MCF 10A (cell line): Measurements from ENCODE around the gene SNX24. TPM values are rescaled to one million over a fixed set of nuclear protein-coding genes. Genes with fewer than 3 reads are reported as not detected.
"Not testable (repeated sequence)": the region's sequence is repeated elsewhere in the genome, so short reads cannot be mapped to it uniquely, and the experiment has no call there.

Experiments
- BruUV-seq: library from RNA; stranded (reverse); fragments of 400-500 nt; replicated peaks from 2 replicates; lab custom pipeline; 2021; lab: Mats Ljungman, UMichigan
- CTCF ChIA-PET: fragments of 300-600 bp; sonication (Branson Sonifier 250); formaldehyde crosslinking; extraction: SDS; loops from one replicate; lab custom pipeline; 2021; ENCODE audit warnings: antibody characterized with exemption, inconsistent platforms; lab: Yijun Ruan, JAX
- POLR2A ChIA-PET: fragments of 300-600, 350-650 bp; sonication (Branson Sonifier 250); formaldehyde crosslinking; extraction: SDS; loops from one replicate; lab custom pipeline; 2020; ENCODE audit warnings: antibody characterized with exemption, inconsistent platforms; lab: Yijun Ruan, JAX
- DNase-seq: peaks from one replicate; pipeline ENCODE4 v3.0.0-alpha.2; 2018; ENCODE audit not compliant: unreplicated experiment
- H3K27ac Mint-ChIP-seq: one replicate; pipeline ENCODE4 v1.8.0; 2022; ENCODE audit warnings: mild to moderate bottlenecking, low read depth, mixed read lengths; ENCODE audit not compliant: unreplicated experiment
- H3K27me3 Mint-ChIP-seq: one replicate; pipeline ENCODE4 v1.8.0; 2022; ENCODE audit warnings: mixed read lengths; ENCODE audit not compliant: insufficient read depth, unreplicated experiment
- H3K36me3 Mint-ChIP-seq: one replicate; pipeline ENCODE4 v1.8.0; 2022; ENCODE audit warnings: mild to moderate bottlenecking, moderate library complexity, mixed read lengths; ENCODE audit not compliant: insufficient read depth, unreplicated experiment
- H3K4me1 Mint-ChIP-seq: one replicate; pipeline ENCODE4 v1.8.0; 2022; ENCODE audit warnings: mixed read lengths; ENCODE audit not compliant: insufficient read depth, unreplicated experiment
- H3K4me3 Mint-ChIP-seq: one replicate; pipeline ENCODE4 v1.8.0; 2022; ENCODE audit warnings: mild to moderate bottlenecking, moderate library complexity, mixed read lengths; ENCODE audit not compliant: unreplicated experiment
- H3K9me3 Mint-ChIP-seq: one replicate; pipeline ENCODE4 v1.8.0; 2022; ENCODE audit warnings: mixed read lengths; ENCODE audit not compliant: unreplicated experiment
- intact Hi-C: fragments of 100-400 bp; cut with micrococcal nuclease; formaldehyde crosslinking; loops from 2 replicates; pipeline ENCODE4 v1.14.1; 2022
- total RNA-seq: library from RNA; stranded (reverse); gene quantifications from 2 replicates; pipeline ENCODE4 v1.2.3, GENCODE V29; 2022
- TF ChIP-seq, protein P1 (sequence below): fragments of 200-600 bp; IDR thresholded peaks from one replicate; pipeline ENCODE4 v1.8.0; 2022; ENCODE audit warnings: antibody characterized with exemption, mild to moderate bottlenecking; ENCODE audit not compliant: unreplicated experiment

The SNX24 gene
- total RNA-seq, 1 experiment from 2014 or later = 97.0 TPM

- Mint-ChIP-seq H3K9me3 (no peaks in the 10 kb centered on the region), H3K27me3 (no peaks in the 10 kb centered on the region), H3K36me3 (peaks cover 6% of the 10 kb centered on the region), H3K27ac (no peak overlapping the region), H3K4me1 (peaks cover 36% of the 10 kb centered on the region), H3K4me3 (no peak overlapping the region)
- TF ChIP-seq, protein P1, sequence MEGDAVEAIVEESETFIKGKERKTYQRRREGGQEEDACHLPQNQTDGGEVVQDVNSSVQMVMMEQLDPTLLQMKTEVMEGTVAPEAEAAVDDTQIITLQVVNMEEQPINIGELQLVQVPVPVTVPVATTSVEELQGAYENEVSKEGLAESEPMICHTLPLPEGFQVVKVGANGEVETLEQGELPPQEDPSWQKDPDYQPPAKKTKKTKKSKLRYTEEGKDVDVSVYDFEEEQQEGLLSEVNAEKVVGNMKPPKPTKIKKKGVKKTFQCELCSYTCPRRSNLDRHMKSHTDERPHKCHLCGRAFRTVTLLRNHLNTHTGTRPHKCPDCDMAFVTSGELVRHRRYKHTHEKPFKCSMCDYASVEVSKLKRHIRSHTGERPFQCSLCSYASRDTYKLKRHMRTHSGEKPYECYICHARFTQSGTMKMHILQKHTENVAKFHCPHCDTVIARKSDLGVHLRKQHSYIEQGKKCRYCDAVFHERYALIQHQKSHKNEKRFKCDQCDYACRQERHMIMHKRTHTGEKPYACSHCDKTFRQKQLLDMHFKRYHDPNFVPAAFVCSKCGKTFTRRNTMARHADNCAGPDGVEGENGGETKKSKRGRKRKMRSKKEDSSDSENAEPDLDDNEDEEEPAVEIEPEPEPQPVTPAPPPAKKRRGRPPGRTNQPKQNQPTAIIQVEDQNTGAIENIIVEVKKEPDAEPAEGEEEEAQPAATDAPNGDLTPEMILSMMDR = no peak
- no TSS peak for BruUV-seq
- ChIA-PET CTCF (interaction anchor here (0.5 to 1.0 kb wide), 3 partner anchors 10 to 809 kb away, joined by 3 to 4 read pairs (median 4); no protein-coding TSS in a partner anchor), POLR2A (interaction anchor here (0.6 to 0.9 kb wide), 2 partner anchors 10 to 421 kb away, joined by 3 read pairs; no protein-coding TSS in a partner anchor)
- DNase-seq = no peak
- intact Hi-C loops = no loop called here
Measured at GRCh38 chr5:122909470-122910100, 64.2 kb downstream of the SNX24 start.

GRCh38 chr5:122913436-122913835 is 68.0 kb downstream of the SNX24 start:
- DNase-seq, H3K9me3 Mint-ChIP-seq, H3K27me3 Mint-ChIP-seq, H3K4me3 Mint-ChIP-seq, CTCF ChIA-PET, BruUV-seq, POLR2A ChIA-PET, intact Hi-C loops, H3K27ac Mint-ChIP-seq: not testable (repeated sequence)
- peaks cover 22% of the 10 kb centered on the region for H3K4me1 Mint-ChIP-seq
- H3K36me3 Mint-ChIP-seq = peaks cover 13% of the 10 kb centered on the region

- TF ChIP-seq, protein P1 = no peak
- no peak for DNase-seq
- Mint-ChIP-seq H3K9me3 (no peaks in the 10 kb centered on the region), H3K4me1 (peaks cover 12% of the 10 kb centered on the region), H3K36me3 (peaks cover 6% of the 10 kb centered on the region), H3K4me3 (no peak overlapping the region), H3K27ac (peak overlapping the region; percentile 2), H3K27me3 (no peaks in the 10 kb centered on the region)
- no TSS peak for BruUV-seq
- POLR2A ChIA-PET = interaction anchor here (0.7 to 1.1 kb wide), 2 partner anchors 36 to 119 kb away, joined by 3 read pairs; no protein-coding TSS in a partner anchor
- CTCF ChIA-PET = interaction anchor here (0.6 to 2.8 kb wide), 4 partner anchors 17 to 1969 kb away, joined by 3 to 13 read pairs (median 6); no protein-coding TSS in a partner anchor
- intact Hi-C loops = no loop called here
Measured at GRCh38 chr5:122915717-122916461, 70.5 kb downstream of the SNX24 start.

GRCh38 chr5:122916490-122916889 is 71.1 kb downstream of the SNX24 start:
- ChIA-PET CTCF (interaction anchor here (0.7 to 2.8 kb wide), 3 partner anchors 9 to 26 kb away, joined by 3 to 13 read pairs (median 5); no protein-coding TSS in a partner anchor), POLR2A (interaction anchor here (1.1 kb wide), 1 partner anchor 35 kb away, joined by 3 read pairs; no protein-coding TSS in a partner anchor)
- Mint-ChIP-seq H3K27ac (no peak overlapping the region), H3K4me1 (peaks cover 12% of the 10 kb centered on the region), H3K9me3 (no peaks in the 10 kb centered on the region), H3K27me3 (no peaks in the 10 kb centered on the region), H3K36me3 (peaks cover 6% of the 10 kb centered on the region), H3K4me3 (no peak overlapping the region)
- no TSS peak for BruUV-seq
- TF ChIP-seq, protein P1 = no peak
- intact Hi-C loops = no loop called here
- no peak for DNase-seq
